NK-92 (cell line): Measurements from ENCODE around the gene CRADD.

Source experiments
- DNase-seq: peaks from one replicate; lab custom pipeline; 2025; ENCODE audit not compliant: unreplicated experiment; lab: John Stamatoyannopoulos, UW

CRADD gene

DNA sequence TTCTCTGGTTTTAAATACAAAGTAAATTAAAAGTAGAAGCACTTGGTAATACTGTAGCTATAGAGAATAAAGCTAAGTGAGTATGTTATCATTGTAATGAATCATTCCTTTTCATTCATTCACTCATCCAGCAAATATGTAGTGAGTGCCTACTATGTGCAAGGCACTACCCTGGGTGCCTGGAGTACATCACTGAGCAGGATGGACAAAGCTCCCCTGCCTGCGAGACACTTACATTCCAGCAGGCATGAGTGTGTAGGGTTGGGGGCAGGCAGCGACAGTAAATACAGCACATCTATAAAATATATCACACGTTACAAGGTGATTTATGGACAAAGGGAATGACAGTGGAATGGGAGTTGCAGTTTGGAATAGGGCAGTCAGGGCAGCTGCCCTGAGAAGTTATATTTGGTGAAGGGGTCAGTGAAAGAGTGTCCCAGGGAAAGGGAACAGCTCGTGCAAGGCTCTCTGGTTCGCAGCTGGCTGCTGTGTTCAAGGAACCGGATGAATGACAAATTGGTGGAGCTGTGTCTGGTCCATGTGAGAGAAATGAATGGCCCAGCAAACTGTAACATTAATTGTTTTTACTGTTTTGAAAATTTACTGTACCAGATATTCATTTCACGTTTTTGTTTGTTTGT is 159.6 kb downstream of the CRADD start:
- DNase-seq: no peak

- DNase-seq: no peak
These were observed 161.0 kb downstream of the CRADD start for GRCh38 chr12:93838193-93838592.

- DNase-seq: no peak
These were observed 161.9 kb downstream of the CRADD start for GRCh38 chr12:93839064-93839463.

DNA sequence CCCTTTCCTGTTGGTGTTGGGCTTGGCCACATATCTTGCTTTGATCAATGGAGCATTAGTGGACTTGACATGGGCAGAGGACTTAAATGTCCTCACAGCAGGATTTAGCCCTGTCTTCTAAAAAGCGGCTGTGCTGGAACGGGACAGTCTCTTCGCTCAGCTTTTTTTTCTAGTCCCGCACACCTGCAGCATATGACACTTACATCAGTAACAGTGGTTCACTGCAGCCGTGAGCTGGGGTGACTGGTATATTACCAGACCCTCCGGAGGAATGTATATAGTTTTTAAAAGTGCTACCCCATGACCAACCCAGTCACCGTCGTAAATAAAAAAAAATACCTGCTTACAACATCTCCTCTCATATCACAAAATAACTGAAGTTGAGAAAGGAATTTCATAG is 164.5 kb downstream of the CRADD start:
- DNase-seq: no peak

DNA sequence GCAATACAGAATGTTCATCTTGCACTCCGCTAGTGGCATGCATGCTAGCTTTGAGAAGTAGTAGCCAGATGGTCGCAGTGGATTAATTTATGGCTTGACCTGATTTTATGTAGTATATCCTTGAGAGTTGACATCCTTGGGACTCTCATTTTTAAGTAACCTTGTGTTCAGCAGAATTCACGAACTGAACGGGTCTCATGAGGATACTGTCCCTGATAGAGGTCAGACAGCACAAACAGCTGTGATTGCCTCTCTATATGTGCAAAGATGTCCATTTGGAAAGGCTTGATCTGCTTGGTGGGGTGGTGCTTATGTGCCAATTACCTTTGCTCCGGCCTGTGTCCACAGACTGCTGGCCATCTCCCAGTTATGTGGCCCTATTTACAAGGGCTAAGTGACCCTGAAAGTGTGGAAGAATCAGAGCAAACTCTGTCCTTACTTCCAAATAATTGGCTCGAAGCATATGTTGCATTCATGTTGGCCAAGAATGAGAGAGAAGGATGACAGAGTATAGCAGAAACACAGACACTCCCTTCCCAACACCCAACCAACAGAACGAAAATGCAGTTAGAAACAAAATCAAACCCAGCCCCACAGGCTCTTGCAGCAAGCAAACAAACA is 167.1 kb downstream of the CRADD start:
- DNase-seq: no peak

GRCh38 chr12:93846936-93847516 is 169.9 kb downstream of the CRADD start:
- no peak for DNase-seq

GRCh38 chr12:93847517-93848474 is 170.6 kb downstream of the CRADD start:
- DNase-seq: no peak

GRCh38 chr12:93848523-93849101 is 171.4 kb downstream of the CRADD start:
- no peak for DNase-seq

- no peak for DNase-seq
These were observed 172.8 kb downstream of the CRADD start for GRCh38 chr12:93849946-93850345.

GRCh38 chr12:93850481-93851256 is 173.5 kb downstream of the CRADD start:
- no peak for DNase-seq

DNA sequence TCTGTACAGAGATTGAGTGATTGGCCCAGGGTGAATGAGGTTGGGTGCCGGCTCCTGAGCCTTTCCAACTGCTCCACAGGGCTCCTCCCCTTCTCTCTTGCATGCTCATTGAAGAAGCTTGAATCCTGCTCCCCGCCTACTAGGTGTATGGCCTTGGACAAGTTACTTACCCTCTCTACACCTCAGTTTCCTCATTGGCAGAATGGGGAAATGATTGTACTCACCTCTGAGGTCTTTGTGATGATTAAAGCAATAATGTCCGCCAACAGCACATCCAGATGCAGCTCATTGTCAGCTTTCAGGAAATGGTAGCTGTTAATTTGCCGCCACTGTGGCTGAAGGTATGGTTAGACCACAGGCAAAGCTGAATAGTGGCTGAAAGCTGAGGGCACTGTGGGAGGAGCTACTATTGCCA is 174.1 kb downstream of the CRADD start:
- DNase-seq: no peak

- DNase-seq: no peak
These were observed 175.0 kb downstream of the CRADD start for GRCh38 chr12:93852173-93852591.

DNA sequence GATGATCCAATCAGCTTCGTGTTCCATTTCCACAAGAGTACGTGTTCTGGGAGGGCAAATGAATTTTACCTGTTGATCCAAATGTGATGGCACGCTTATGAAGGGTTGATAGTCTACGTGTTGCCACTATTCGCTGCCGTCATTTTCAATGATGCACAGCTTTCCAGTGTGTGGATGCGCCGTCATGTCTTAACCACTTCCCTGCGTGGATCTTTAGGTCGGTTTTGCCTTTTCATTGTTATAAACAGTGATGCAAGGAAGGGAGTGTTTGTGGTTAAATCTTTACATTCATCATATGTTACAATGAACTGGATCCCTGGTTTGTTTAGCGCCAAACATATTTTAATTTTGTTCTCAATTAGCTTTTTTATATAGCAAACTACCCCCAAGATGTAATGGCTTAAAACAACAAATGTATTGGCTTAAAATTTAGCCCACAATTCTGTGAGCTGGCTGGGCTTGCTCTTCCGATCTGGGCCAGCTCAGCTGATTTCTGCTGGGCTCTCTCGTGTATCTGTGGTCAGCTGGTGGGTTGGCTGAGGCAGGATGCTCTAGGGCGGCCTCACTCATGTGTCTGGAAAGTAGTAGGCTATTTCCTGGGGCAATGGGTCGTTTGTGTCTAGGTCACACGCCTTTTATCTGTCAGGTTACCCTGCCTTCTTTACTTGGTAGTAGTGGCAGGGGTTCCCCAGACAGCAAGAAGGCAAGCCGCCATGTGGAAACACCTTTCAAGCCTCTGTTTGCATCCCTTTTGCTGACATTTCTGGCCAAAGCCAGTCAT is 176.7 kb downstream of the CRADD start:
- no peak for DNase-seq

DNA sequence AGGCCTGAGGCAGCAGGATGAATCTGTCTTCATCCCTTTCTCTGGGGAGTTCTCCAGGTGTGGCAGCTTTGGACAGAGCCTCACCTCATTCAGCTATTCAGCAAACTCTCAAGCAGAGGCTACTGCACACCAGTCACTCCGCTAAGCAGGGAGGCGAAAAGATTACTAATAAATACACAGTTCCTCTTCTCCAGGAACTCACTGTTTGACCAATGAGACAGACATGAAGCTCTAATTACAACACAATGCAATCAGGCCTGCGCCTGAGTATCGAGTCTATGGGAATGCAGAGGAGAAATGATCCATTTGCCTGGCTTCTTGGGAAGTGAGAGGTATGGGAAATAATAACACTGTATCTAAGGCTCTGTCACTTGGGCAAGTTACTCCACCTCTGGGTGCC is 178.1 kb downstream of the CRADD start:
- no peak for DNase-seq

DNA sequence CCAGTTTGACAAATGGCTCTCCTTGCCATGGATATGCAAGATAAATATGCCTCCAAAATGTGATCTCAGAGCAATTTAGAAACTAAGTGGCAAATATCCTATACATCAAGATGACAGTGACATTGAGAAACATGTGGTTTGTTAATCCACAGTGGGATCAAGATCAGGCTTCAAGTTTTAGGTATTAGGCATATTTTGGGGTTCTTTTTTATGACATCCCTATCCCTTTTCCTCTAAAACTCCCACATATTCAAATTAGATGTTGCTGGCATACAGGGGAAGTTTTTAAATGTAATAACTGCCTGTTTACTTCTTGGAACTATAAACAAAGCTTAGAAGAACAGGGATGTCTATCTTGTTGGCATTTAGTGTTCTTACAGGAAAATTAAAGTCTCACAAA is 179.4 kb downstream of the CRADD start:
- no peak for DNase-seq

DNA sequence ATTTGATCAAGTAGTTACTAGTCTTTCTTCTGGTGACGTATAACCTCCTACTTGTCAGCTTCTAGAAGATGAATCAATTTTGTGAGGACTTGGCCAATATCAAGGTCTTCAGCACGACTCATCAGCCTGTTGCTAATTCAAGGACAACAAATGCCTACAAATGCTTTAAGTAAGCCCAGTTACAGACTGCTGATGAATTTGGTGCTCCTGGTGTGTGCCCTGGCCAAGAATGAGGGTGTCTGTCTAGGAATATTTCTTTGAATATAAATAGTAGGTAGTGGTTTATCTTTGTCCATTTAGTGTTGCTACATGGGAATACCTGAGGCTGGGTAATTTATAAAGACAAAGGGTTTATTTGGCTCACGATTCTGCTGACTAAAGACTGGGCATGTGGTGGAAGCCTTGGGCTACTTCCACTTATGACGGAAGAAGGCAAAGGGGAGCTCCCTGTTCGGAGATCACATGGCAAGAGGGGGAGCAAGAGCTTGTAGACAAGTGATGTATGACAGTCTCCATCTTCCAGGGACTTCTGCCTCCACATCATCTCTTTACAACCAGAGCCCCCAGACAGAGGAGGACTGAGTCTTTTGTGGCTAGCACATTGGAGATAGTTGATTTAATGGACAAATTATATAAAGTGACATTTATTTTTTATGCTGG is 180.2 kb downstream of the CRADD start:
- no peak for DNase-seq

- DNase-seq: no peak
These were observed 180.8 kb downstream of the CRADD start for GRCh38 chr12:93857991-93858447.

DNA sequence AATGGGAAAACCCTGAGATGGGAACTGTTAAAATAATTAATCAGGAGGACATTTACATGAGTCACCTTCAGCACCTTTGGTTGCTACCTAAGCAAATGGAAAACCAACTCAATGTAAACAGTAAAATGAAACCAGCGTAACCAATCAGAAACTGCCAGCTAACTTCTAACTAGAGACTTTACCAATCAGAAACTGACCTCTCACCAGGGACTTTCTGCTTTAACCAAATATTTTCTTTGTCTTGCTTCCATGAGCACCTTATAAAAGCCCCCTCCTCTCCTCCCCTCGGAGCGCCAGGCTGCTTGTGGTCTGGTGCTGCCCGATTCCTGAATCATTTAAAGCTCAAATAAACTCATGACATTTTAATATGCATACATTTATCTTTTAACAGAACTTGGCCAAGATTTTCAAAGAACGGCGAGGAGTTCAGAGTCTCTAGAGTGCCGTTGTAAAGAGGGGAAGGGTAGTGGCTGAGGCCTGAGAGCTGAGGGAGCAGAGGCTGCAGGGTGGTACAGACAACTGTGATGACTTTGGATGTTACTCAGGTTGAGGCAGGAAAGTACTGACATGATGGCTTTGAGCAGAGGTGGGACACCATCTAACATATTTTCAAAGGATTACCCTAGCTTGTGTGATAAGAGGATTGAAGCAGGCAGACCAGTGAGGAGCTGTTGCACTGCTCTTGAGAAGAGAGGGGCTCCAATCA is 183.6 kb downstream of the CRADD start:
- DNase-seq: no peak
